Chondrocyte (in vitro differentiated cells): Measurements from ENCODE around the gene HACD2. TPM values are rescaled to one million over a fixed set of nuclear protein-coding genes. Genes with fewer than 3 reads are reported as not detected.
A peak's percentile ranks its signal among the peaks of the same experiment; 100 is the strongest.

Experiments used
- DNase-seq: peaks from one replicate; pipeline ENCODE4 v3.0.0; 2021; ENCODE audit warnings: mixed read lengths, low spot score
- H3K27ac Mint-ChIP-seq: one replicate; pipeline ENCODE4 v1.8.0; 2021; ENCODE audit warnings: mild to moderate bottlenecking, moderate library complexity, mixed read lengths; ENCODE audit not compliant: unreplicated experiment
- H3K27me3 Mint-ChIP-seq: 2 replicates; pipeline ENCODE4 v1.8.0; 2021; ENCODE audit warnings: low read depth, mixed read lengths
- H3K36me3 Mint-ChIP-seq: 2 replicates; pipeline ENCODE4 v1.8.0; 2021; ENCODE audit warnings: low read depth, mixed read lengths
- H3K4me1 Mint-ChIP-seq: 2 replicates; pipeline ENCODE4 v1.8.0; 2021; ENCODE audit warnings: low read depth, mild to moderate bottlenecking, mixed read lengths
- H3K4me3 Mint-ChIP-seq: one replicate; pipeline ENCODE4 v1.8.0; 2021; ENCODE audit warnings: mild to moderate bottlenecking, moderate library complexity, mixed read lengths; ENCODE audit not compliant: unreplicated experiment
- H3K9me3 Mint-ChIP-seq: 2 replicates; pipeline ENCODE4 v1.8.0; 2021; ENCODE audit warnings: low read depth, mixed read lengths
- total RNA-seq: library from RNA; stranded (reverse); gene quantifications from 3 replicates; pipeline ENCODE4 v1.2.1, GENCODE V29; 2021
- TF ChIP-seq, protein P1 (sequence below): fragments of 200-600 bp; sonication (generic); IDR thresholded peaks from 2 replicates; pipeline ENCODE4 v1.5.0; 2021; ENCODE audit warnings: antibody characterized with exemption, mild to moderate bottlenecking, moderate library complexity

HACD2 gene
- total RNA-seq, 1 donor from 2014 or later = 79.0 TPM

DNA sequence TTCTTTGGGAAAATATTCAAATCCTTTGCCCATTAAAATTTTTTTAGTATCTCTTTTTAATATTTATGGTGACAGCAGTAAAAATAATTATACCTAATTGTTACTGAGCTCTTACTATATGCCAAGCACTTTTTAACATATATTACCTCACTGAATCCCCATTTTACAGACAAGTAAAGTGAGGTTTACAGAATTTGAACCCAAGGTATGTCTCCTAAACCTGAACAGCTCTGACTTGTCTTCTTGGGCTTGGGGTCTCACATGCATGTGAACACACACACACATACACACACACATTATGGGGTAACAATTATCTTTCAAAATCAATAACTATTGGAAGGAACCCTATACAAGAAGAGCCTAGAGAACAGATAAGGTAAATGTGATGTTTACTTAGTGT is 73.8 kb downstream of the HACD2 start:
- peaks cover 17% of the 10 kb centered on the region for H3K36me3 Mint-ChIP-seq
- no peak for DNase-seq
- H3K4me1 Mint-ChIP-seq = peaks cover 4% of the 10 kb centered on the region
- no peaks in the 10 kb centered on the region for H3K9me3 Mint-ChIP-seq
- no peak overlapping the region for H3K27ac Mint-ChIP-seq
- TF ChIP-seq, protein P1, sequence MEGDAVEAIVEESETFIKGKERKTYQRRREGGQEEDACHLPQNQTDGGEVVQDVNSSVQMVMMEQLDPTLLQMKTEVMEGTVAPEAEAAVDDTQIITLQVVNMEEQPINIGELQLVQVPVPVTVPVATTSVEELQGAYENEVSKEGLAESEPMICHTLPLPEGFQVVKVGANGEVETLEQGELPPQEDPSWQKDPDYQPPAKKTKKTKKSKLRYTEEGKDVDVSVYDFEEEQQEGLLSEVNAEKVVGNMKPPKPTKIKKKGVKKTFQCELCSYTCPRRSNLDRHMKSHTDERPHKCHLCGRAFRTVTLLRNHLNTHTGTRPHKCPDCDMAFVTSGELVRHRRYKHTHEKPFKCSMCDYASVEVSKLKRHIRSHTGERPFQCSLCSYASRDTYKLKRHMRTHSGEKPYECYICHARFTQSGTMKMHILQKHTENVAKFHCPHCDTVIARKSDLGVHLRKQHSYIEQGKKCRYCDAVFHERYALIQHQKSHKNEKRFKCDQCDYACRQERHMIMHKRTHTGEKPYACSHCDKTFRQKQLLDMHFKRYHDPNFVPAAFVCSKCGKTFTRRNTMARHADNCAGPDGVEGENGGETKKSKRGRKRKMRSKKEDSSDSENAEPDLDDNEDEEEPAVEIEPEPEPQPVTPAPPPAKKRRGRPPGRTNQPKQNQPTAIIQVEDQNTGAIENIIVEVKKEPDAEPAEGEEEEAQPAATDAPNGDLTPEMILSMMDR = no peak
- H3K27me3 Mint-ChIP-seq = no peaks in the 10 kb centered on the region
- H3K4me3 Mint-ChIP-seq = no peak overlapping the region

DNA sequence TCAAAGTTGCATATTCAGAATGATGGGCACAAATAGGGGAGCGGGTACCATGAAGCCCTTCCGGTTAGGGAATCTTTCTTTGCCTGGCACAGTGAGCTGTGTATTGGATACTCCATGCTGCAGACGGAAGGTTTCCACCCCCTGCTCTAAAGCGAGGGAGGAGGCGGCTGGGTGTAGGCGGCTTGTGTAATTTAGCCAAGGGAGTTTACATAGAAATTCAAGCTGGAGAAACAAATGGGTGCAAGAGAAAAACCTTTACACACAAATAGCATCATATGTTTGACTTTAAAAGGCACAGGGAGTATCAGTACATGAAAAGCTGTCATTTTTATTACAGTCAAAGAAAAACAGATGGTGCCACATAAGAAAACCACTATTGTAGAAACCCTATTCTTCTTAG is 76.7 kb downstream of the HACD2 start:
- Mint-ChIP-seq H3K9me3 (no peaks in the 10 kb centered on the region), H3K4me1 (peaks cover 4% of the 10 kb centered on the region), H3K4me3 (no peak overlapping the region), H3K27me3 (no peaks in the 10 kb centered on the region), H3K27ac (no peak overlapping the region), H3K36me3 (peaks cover 14% of the 10 kb centered on the region)
- TF ChIP-seq, protein P1 = no peak
- no peak for DNase-seq

DNA sequence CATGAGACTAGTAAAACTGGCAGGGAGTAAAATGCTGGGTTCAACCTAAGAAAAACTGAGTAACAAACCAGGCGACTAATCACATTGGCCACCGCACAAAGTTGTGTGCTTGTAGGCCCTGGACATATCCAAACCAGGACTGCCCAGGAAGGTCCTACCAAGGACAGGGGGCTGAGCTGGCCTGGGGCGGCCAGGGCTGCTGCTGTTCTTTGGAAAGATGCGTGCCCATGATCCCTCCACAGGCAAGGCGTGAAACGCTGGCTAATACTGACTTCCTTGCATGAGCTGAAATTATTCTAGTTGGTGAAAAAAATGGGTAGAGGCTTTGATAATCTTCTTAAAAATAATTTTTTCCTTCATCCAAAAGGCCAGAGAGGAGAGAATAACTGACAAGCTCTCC is 79.0 kb downstream of the HACD2 start:
- TF ChIP-seq, protein P1 = no peak
- no peak overlapping the region for H3K27ac Mint-ChIP-seq
- H3K27me3 Mint-ChIP-seq = no peaks in the 10 kb centered on the region
- H3K4me3 Mint-ChIP-seq = no peak overlapping the region
- peaks cover 4% of the 10 kb centered on the region for H3K4me1 Mint-ChIP-seq
- DNase-seq = no peak
- peaks cover 9% of the 10 kb centered on the region for H3K36me3 Mint-ChIP-seq
- no peaks in the 10 kb centered on the region for H3K9me3 Mint-ChIP-seq

DNA sequence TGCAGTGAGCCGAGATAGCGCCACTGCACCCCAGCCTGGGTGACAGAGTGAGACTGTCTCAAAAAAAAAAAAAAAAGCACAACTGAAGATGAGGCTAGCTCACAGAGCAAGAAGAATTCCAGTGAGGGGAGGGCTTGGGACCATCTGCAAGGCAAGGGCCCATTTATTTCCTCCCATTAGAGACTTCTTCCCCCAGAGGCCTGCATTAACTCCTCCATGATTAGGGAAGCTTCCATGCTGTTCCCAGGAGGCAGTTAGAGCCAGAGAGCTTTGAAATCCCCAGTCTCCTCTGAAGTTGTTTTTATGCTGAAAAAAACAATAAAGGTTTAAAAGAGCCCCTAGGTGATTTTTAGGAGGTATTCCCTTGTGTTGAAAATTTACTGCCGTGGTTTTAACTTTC is 81.7 kb downstream of the HACD2 start:
- TF ChIP-seq, protein P1 = no peak
- Mint-ChIP-seq H3K36me3 (peaks cover 11% of the 10 kb centered on the region), H3K4me1 (peaks cover 18% of the 10 kb centered on the region), H3K9me3 (no peaks in the 10 kb centered on the region), H3K4me3 (no peak overlapping the region), H3K27ac (no peak overlapping the region), H3K27me3 (no peaks in the 10 kb centered on the region)
- DNase-seq = no peak

DNA sequence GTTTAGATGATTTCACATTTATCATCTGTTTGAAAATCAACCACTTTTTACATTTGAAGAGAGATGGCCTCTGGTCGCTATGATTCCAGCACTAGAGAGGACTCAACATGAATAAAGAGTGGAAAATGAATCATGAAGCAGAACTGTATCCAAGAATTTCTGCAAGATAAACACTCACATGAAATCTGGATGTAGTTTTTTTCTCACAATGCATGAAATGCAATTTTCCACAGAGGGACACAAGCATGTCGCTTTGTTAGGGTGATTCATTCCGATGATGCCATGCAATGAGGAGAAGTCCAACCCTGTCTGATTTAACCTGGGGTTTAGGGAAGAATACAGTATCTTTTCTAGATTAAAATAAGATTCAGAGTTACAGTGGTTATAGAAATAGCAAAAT is 85.5 kb downstream of the HACD2 start:
- TF ChIP-seq, protein P1 = no peak
- no peak overlapping the region for H3K4me3 Mint-ChIP-seq
- H3K27me3 Mint-ChIP-seq = no peaks in the 10 kb centered on the region
- H3K4me1 Mint-ChIP-seq = peaks cover 18% of the 10 kb centered on the region
- no peaks in the 10 kb centered on the region for H3K9me3 Mint-ChIP-seq
- no peak for DNase-seq
- peaks cover 22% of the 10 kb centered on the region for H3K36me3 Mint-ChIP-seq
- peak overlapping the region; percentile 83 for H3K27ac Mint-ChIP-seq
